ENCODE measurements around the gene NOS1AP. TPM values are rescaled to one million over a fixed set of nuclear protein-coding genes. Genes with fewer than 3 reads are reported as not detected.
A peak's percentile ranks its signal among the peaks of the same experiment; 100 is the strongest.
"Not testable (repeated sequence)": the region's sequence is repeated elsewhere in the genome, so short reads cannot be mapped to it uniquely, and the experiment has no call there.

Gene NOS1AP
- total RNA-seq, 4 donors from 2014 or later: 8.5 to 34.8 (median 14.1) TPM

- H3K27me3 ChIP-seq: no peaks in the 10 kb centered on the region
- in situ Hi-C loops (cut with MboI; ENCODE audit: low pct_ligation_motif_present in 1 of 4, low pct_unique_long_range_greater_than_20kb in 1 of 4, low sequenced_read_pairs in 3 of 4) (no loop called here), intact Hi-C loops (cut with DNase I; ENCODE audit: low total_unique reads) (no loop called here)
- peak overlapping the region; percentile 1 to 53 (median 31) for H3K27ac ChIP-seq
- H3K4me3 ChIP-seq: no peak overlapping the region
- H3K36me3 ChIP-seq: no peaks in the 10 kb centered on the region
- no peaks in the 10 kb centered on the region for H3K9me3 ChIP-seq
- 25 to 41% methylated on average over 7 to 11 of the region's 11 CpGs for WGBS, 2 donors (ENCODE audit: low coverage in 1 of 2)
- DNase-seq: no peak
- no peak for TF ChIP-seq POLR2A (IDR thresholded peaks at IDR 0.05)
- TF ChIP-seq CTCF (IDR thresholded peaks at IDR 0.05): no peak
- TF ChIP-seq POLR2AphosphoS5 (IDR thresholded peaks at IDR 0.05): no peak
- TF ChIP-seq EP300 (IDR thresholded peaks at IDR 0.05; ENCODE audit: low read depth): no peak
- peaks cover 0 to 13% (median 11%) of the 10 kb centered on the region in 4 donors for H3K4me1 ChIP-seq
Measured at GRCh38 chr1:162349635-162350330, 280.3 kb downstream of the NOS1AP start.

GRCh38 chr1:162351246-162351842 lies 281.9 kb downstream of the NOS1AP start:
- Histone ChIP-seq H3K9me3 (no peaks in the 10 kb centered on the region), H3K27me3 (no peaks in the 10 kb centered on the region), H3K4me3 (no peak overlapping the region), H3K4me1 (peaks cover 0 to 13% (median 11%) of the 10 kb centered on the region in 4 donors), H3K36me3 (no peaks in the 10 kb centered on the region), H3K27ac (no peak overlapping the region)
- in situ Hi-C loops (cut with MboI; ENCODE audit: low pct_ligation_motif_present in 1 of 4, low pct_unique_long_range_greater_than_20kb in 1 of 4, low sequenced_read_pairs in 3 of 4) (no loop called here), intact Hi-C loops (cut with DNase I; ENCODE audit: low total_unique reads) (no loop called here)
- DNase-seq: no peak
- 77 to 80% methylated on average over 6 of the region's 6 CpGs for WGBS, 2 donors (ENCODE audit: low coverage in 1 of 2)
- TF ChIP-seq CTCF (IDR thresholded peaks at IDR 0.05): no peak
- no peak for TF ChIP-seq POLR2AphosphoS5 (IDR thresholded peaks at IDR 0.05)
- TF ChIP-seq POLR2A (IDR thresholded peaks at IDR 0.05): no peak
- TF ChIP-seq EP300 (IDR thresholded peaks at IDR 0.05; ENCODE audit: low read depth): no peak

GRCh38 chr1:162351874-162352273 lies 282.4 kb downstream of the NOS1AP start:
- H3K36me3 ChIP-seq; intact Hi-C loops (cut with DNase I; ENCODE audit: low total_unique reads); DNase-seq; H3K4me3 ChIP-seq; H3K27me3 ChIP-seq; in situ Hi-C loops (cut with MboI; ENCODE audit: low pct_ligation_motif_present in 1 of 4, low pct_unique_long_range_greater_than_20kb in 1 of 4, low sequenced_read_pairs in 3 of 4); H3K27ac ChIP-seq; H3K9me3 ChIP-seq: not testable (repeated sequence)
- H3K4me1 ChIP-seq: peaks cover 0 to 13% (median 11%) of the 10 kb centered on the region in 4 donors
- 81 to 91% methylated on average over 3 of the region's 4 CpGs for WGBS, 2 donors (ENCODE audit: low coverage in 1 of 2)

GRCh38 chr1:162353078-162353477 lies 283.6 kb downstream of the NOS1AP start:
- Histone ChIP-seq H3K36me3 (no peaks in the 10 kb centered on the region), H3K27ac (no peak overlapping the region), H3K27me3 (no peaks in the 10 kb centered on the region), H3K4me1 (peaks cover 0 to 16% (median 11%) of the 10 kb centered on the region in 4 donors), H3K9me3 (no peaks in the 10 kb centered on the region), H3K4me3 (no peak overlapping the region)
- TF ChIP-seq POLR2A (IDR thresholded peaks at IDR 0.05) (no peak), POLR2AphosphoS5 (IDR thresholded peaks at IDR 0.05) (no peak), CTCF (IDR thresholded peaks at IDR 0.05) (no peak)
- in situ Hi-C loops (cut with MboI; ENCODE audit: low pct_ligation_motif_present in 1 of 4, low pct_unique_long_range_greater_than_20kb in 1 of 4, low sequenced_read_pairs in 3 of 4) (no loop called here), intact Hi-C loops (cut with DNase I; ENCODE audit: low total_unique reads) (no loop called here)
- 85 to 87% methylated on average over 9 of the region's 9 CpGs for WGBS, 2 donors (ENCODE audit: low coverage in 1 of 2)
- no peak for DNase-seq

All from transverse colon (tissue), 4 donors.